A172 (cell line): ENCODE results near the gene RBM33. TPM values are rescaled to one million over a fixed set of nuclear protein-coding genes. Genes with fewer than 3 reads are reported as not detected.
"Not testable (repeated sequence)": the region's sequence is repeated elsewhere in the genome, so short reads cannot be mapped to it uniquely, and the experiment has no call there.

Experiments used
- DNase-seq: peaks from one replicate; pipeline ENCODE4 v3.0.0-alpha.2; 2015; ENCODE audit warnings: low spot score
- total RNA-seq: library from RNA; depleted of rRNA; stranded (reverse); fragments of >200 nt; shearing (Covaris generic); gene quantifications from 2 replicates; pipeline ENCODE4 v1.2.3, GENCODE V29; 2014

RBM33 gene
- total RNA-seq, 1 experiment from 2014 or later: 17.0 TPM

- no peak for DNase-seq
Observed at GRCh38 chr7:155665079-155665956, 20.9 kb downstream of the RBM33 start.

GRCh38 chr7:155665957-155666287, 21.5 kb downstream of the RBM33 start:
- DNase-seq: peak; percentile 80

GRCh38 chr7:155667241-155667829, 22.9 kb downstream of the RBM33 start:
- no peak for DNase-seq

- DNase-seq: no peak
Observed at GRCh38 chr7:155669717-155670505, 25.4 kb downstream of the RBM33 start.

DNA sequence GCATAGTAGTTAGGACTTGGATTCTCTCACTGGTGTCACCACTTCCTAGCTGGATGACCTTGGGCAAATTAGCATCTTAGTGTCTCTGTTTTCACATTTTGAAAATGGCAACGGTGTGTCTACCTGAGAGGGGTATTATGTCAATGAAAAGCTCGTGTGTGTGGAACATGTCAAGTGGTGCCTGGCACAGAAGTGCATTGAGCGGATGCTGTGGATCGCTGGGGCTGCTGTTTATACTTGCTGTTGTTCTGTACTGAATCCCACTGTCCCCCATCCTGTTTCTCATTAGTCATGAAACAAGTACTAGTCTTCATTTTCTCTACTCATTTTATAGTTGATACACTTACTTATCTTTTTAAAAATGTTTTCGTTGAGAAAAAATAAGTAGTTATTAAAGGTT, 26.1 kb downstream of the RBM33 start:
- DNase-seq: no peak

- no peak for DNase-seq
Observed at GRCh38 chr7:155674556-155674955, 30.1 kb downstream of the RBM33 start.

DNA sequence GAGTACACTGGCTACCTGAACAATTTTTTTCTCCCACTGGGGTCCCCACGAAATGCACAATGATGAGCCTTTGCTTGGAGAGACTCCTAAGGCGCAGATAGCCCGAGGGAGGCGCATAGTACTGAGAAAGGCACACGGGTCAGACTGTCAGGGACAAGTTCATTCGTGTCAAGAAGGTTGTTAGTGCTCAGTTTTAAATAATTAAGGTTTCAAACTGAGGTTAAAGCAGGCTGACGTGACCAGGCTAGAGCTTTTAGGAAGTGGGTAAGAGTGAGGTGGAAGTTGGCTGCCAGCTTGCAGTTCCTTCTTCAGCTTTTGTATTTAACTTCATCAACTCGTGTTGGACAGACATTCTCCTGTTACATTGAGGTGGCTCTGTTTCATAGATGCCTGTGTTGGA, 31.6 kb downstream of the RBM33 start:
- DNase-seq: no peak

- no peak for DNase-seq
Observed at GRCh38 chr7:155677688-155678087, 33.2 kb downstream of the RBM33 start.

- no peak for DNase-seq
Observed at GRCh38 chr7:155680124-155680523, 35.7 kb downstream of the RBM33 start.

- DNase-seq: no peak
Observed at GRCh38 chr7:155680864-155681263, 36.4 kb downstream of the RBM33 start.

DNA sequence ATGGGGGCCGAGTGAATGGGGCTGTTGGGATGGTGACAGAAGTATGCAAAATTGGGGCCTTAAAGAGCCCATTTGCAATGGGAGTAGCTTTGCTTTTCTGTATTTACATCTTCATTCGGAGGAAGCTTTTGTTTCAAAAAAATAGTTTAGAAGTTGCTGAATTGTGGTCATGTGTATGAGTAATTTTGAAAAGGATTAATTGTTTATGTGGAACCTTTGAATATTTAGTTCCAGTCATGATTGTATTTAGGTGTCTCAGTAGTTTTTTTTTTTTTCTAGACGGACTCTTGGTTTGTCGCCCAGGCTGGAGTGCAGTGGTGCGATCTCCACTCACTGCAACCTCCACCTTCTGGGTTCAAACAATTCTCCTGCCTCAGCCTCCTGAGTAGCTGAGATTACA, 37.2 kb downstream of the RBM33 start:
- DNase-seq: no peak

DNA sequence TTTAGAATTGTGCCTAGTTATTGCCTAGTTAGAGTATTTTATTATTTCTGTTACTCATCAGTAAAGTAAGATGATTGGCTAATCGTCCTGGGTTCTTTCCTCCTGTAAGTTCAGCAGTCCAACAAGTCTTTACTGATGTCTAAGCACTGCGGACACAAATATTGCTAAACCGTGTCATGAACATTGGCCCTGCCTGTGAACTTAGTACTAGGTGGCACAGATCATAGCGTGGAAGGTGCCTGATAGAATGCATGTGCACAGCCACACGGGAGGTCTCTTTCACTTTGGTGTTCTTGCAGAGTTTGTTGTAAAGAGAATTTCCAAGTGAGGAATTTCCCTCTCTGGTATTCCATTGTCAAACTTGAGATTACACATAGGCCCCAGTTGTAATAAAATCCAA, 38.0 kb downstream of the RBM33 start:
- no peak for DNase-seq

- DNase-seq: no peak
Observed at GRCh38 chr7:155683098-155683497, 38.6 kb downstream of the RBM33 start.

- DNase-seq: no peak
Observed at GRCh38 chr7:155683714-155684113, 39.3 kb downstream of the RBM33 start.

GRCh38 chr7:155684543-155684942, 40.1 kb downstream of the RBM33 start:
- no peak for DNase-seq

DNA sequence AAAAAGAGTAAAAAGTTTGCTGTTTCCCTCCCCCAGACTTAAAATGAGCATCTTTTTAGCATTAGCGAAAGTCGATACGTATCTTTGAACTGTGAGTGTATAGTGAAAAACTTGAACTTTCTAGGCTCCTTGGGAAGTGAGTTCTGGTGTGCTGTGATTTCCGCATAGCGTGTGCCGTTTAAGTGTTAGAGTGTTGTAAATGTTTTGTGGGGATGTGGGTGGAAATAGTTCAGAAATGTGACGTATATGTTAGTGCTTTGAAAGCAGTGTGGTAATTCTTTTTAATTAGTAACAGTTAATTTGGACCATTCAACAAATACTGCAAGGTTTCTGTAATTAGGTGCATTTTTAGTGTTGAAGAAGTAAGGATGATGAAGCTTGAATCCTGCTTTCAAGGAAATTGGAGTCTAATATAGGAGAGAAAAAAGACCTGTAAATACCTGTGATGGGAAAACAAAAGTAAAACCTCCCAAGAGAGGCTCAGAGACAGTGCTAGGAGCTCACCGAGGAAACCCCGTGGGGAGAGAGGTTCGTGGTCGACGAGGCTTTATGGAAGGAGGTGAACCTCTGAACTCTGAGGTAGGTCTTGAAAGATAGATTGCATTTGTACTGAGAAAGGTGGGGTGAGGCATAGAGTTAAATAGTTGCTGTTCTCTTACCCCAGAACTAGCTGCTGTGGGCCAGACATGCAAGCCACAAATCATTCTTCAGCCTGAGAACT, 40.8 kb downstream of the RBM33 start:
- DNase-seq: no peak

GRCh38 chr7:155685791-155686160, 41.3 kb downstream of the RBM33 start:
- DNase-seq: no peak

GRCh38 chr7:155686620-155687324, 42.3 kb downstream of the RBM33 start:
- DNase-seq: not testable (repeated sequence)

GRCh38 chr7:155688237-155688636, 43.8 kb downstream of the RBM33 start:
- DNase-seq: not testable (repeated sequence)

GRCh38 chr7:155690655-155691054, 46.2 kb downstream of the RBM33 start:
- not testable (repeated sequence) for DNase-seq

- DNase-seq: no peak
Observed at GRCh38 chr7:155692317-155692716, 47.9 kb downstream of the RBM33 start.
